Activated T-cell treated with anti-CD3 and anti-CD28 coated beads, Interleukin-2, amount 50 U/mL, for 72 hours (primary cell): ENCODE measurements around the gene SPACA4. TPM values are rescaled to one million over a fixed set of nuclear protein-coding genes. Genes with fewer than 3 reads are reported as not detected.

Experiments
- ATAC-seq, 2 donors: fragments of 150-1000 bp; cut with Tn5 transposase; replicated peaks in 1 of 2; 2 replicates each; pipeline ENCODE4 v1.10.0; 2021; ENCODE audit warnings: moderate library complexity in 2 of 2, mild to moderate bottlenecking in 1 of 2
- DNase-seq, 2 donors: peaks; one replicate each; pipeline ENCODE4 v3.0.0; 2021 to 2022; ENCODE audit warnings: mixed read lengths in 1 of 2
- H3K27ac Mint-ChIP-seq: one replicate; pipeline ENCODE4 v1.8.0; 2022; ENCODE audit warnings: mild to moderate bottlenecking, moderate library complexity, mixed read lengths
- H3K27me3 Mint-ChIP-seq: one replicate; pipeline ENCODE4 v1.8.0; 2022; ENCODE audit warnings: low read depth, mixed read lengths
- H3K36me3 Mint-ChIP-seq, 2 donors: one replicate each; pipeline ENCODE4 v1.8.0; 2022; ENCODE audit warnings: mixed read lengths in 2 of 2, mild to moderate bottlenecking in 1 of 2; ENCODE audit not compliant: insufficient read depth in 2 of 2
- H3K4me1 Mint-ChIP-seq: one replicate; pipeline ENCODE4 v1.8.0; 2022; ENCODE audit warnings: low read depth, mixed read lengths
- H3K4me3 Mint-ChIP-seq, 2 donors: one replicate each; pipeline ENCODE4 v1.8.0; 2022; ENCODE audit warnings: mild to moderate bottlenecking in 2 of 2, mixed read lengths in 2 of 2, moderate library complexity in 2 of 2
- H3K9me3 Mint-ChIP-seq, 2 donors: one replicate each; pipeline ENCODE4 v1.8.0; 2022; ENCODE audit warnings: mixed read lengths in 2 of 2
- total RNA-seq, 2 donors: library from RNA; stranded (reverse); gene quantifications; one replicate each; pipeline ENCODE4 v1.2.3, GENCODE V29; 2022

SPACA4 gene
- total RNA-seq, 2 donors from 2014 or later: not detected

DNA sequence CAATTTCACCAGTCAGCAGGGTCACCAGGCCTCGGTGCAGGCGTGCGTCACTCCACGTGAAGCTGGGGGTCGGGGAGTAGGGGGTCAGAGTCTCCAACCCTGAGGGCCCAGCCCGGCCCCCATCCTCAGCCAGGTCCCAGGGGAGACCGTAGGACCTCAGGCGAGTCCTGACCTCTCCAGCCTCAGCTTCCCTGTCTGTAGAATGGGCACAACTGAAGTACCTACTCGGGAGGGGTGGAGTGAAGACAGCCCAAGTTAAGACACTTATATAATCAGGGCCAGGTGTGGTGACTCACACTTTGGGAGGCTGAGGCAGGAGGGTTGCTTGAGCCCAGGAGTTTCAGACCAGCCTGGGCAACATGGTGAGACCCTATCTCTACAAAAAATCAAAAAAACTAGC, 2.7 kb upstream of the SPACA4 start:
- Mint-ChIP-seq H3K27ac (no peak overlapping the region), H3K36me3 (no peaks in the 10 kb centered on the region), H3K9me3 (no peaks in the 10 kb centered on the region), H3K4me1 (no peaks in the 10 kb centered on the region), H3K27me3 (no peaks in the 10 kb centered on the region), H3K4me3 (no peak overlapping the region)
- no peak for DNase-seq
- ATAC-seq: no peak

- Mint-ChIP-seq H3K36me3 (no peaks in the 10 kb centered on the region), H3K9me3 (no peaks in the 10 kb centered on the region), H3K27ac (no peak overlapping the region), H3K4me1 (no peaks in the 10 kb centered on the region), H3K4me3 (no peak overlapping the region), H3K27me3 (no peaks in the 10 kb centered on the region)
- no peak for DNase-seq
- ATAC-seq: no peak
Observed at GRCh38 chr19:48607359-48607755, 815 bp downstream of the SPACA4 start.

DNA sequence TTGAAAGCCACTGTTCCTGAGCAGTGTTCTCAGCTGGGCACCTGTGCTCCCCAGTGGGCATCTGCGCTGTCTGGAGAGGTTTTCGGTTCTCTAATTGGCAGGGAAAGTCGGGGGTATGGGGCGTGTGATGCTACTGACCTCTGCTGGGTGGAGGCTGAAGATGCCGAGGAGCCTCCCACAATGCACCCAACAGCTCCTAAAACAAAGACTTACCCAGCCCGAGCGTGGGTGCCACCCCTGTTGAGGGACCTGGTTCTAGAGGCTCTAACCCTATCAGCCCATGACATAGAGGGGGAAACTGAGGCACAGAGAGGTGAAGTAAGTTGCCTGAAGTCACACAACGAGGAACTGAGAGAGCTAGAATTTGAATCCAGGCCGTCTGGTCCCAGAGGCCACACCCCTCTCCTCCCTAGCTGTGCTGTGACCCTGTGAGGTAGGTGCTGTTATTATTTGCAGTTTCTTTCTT, 2.3 kb downstream of the SPACA4 start:
- Mint-ChIP-seq H3K36me3 (no peaks in the 10 kb centered on the region), H3K4me1 (no peaks in the 10 kb centered on the region), H3K4me3 (peak overlapping the region in 1 of 2 donors; percentile 22), H3K27ac (no peak overlapping the region), H3K27me3 (no peaks in the 10 kb centered on the region), H3K9me3 (no peaks in the 10 kb centered on the region)
- DNase-seq: peak; percentile 54 to 59
- ATAC-seq: peak; percentile 50 to 73

- H3K9me3 Mint-ChIP-seq: no peaks in the 10 kb centered on the region
- DNase-seq: no peak
Observed at GRCh38 chr19:48609571-48610108, 3.1 kb downstream of the SPACA4 start.

DNA sequence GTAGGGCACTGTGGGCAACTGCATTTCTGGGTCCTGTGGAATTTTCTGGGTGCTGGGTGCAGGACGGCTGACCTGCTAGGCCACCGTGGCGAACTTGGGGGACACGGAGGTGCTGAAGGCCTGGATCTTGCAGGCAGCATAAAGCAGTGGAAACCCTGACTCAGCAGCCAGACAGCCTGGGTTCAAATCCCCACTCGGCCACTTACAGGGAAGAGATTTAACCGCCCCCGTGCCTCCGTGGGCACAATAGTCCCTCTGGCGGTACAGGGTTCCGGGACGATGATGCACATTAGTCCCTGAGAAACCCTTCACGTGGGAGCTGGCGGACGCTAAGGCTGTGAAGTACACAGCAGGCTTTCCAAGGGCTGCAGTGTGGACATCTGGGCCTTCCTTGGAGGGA, 5.3 kb downstream of the SPACA4 start:
- Mint-ChIP-seq H3K9me3 (no peaks in the 10 kb centered on the region), H3K36me3 (peaks cover 5 to 12% of the 10 kb centered on the region in 2 donors), H3K4me3 (no peak overlapping the region), H3K27ac (peak overlapping the region; percentile 68), H3K27me3 (no peaks in the 10 kb centered on the region), H3K4me1 (peaks cover 9% of the 10 kb centered on the region)
- ATAC-seq (no peak), DNase-seq (no peak)

More at GRCh38 chr19:48609571-48610108, 3.1 kb downstream of the SPACA4 start:
- ATAC-seq: no peak
- Mint-ChIP-seq H3K4me1 (no peaks in the 10 kb centered on the region), H3K36me3 (no peaks in the 10 kb centered on the region), H3K27ac (no peak overlapping the region), H3K27me3 (no peaks in the 10 kb centered on the region), H3K4me3 (no peak overlapping the region)

DNA sequence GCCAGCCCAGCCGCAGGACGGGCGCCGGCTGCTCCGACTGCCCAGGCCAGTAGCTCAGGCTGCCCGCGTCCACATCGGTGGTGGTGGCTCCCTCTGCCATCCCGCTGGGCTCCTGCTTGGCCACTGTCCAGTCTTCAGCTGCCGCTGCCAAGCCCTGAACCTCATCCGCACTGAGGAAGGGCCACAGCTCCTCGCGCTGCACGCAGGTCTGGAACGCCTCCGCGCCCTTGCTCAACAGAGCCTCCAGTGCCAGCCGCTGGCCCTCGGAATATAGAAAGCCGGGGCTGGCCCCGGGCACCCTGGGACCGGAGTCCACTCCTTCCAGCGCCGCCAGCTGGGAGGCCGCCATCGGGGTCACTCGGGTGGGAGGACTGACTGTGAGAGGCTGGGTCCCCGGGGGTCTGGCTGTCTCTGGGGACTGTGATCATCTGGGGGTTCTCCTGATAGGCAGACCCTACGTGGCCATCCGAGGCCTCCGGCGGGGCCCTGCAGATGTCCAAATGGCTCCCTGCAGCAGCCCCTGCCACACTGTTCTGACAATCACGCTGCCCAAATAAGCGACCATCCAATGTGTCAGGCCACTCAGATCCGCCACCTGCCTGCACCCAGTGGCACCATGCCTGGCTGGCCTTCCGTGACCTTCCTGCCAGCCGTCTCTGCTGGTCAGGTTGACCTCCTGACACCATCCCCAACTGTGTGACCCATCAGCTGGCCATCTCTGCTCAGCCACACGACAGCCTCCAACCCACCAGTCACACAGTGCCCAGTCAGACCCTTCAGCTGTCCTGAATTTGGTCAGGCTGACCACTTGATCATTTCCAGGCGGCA, 6.7 kb downstream of the SPACA4 start:
- DNase-seq: no peak
- peaks cover 5 to 20% of the 10 kb centered on the region in 2 donors for H3K36me3 Mint-ChIP-seq
- no peak overlapping the region for H3K27ac Mint-ChIP-seq
- H3K27me3 Mint-ChIP-seq: no peaks in the 10 kb centered on the region
- peaks cover 23% of the 10 kb centered on the region for H3K4me1 Mint-ChIP-seq
- peak in 1 of 2 donors; percentile 17 for ATAC-seq
- H3K9me3 Mint-ChIP-seq: no peaks in the 10 kb centered on the region
- no peak overlapping the region for H3K4me3 Mint-ChIP-seq

GRCh38 chr19:48613852-48614435, 7.4 kb downstream of the SPACA4 start:
- DNase-seq (no peak), ATAC-seq (peak in 1 of 2 donors; percentile 12)
- peaks cover 28% of the 10 kb centered on the region for H3K4me1 Mint-ChIP-seq

DNA sequence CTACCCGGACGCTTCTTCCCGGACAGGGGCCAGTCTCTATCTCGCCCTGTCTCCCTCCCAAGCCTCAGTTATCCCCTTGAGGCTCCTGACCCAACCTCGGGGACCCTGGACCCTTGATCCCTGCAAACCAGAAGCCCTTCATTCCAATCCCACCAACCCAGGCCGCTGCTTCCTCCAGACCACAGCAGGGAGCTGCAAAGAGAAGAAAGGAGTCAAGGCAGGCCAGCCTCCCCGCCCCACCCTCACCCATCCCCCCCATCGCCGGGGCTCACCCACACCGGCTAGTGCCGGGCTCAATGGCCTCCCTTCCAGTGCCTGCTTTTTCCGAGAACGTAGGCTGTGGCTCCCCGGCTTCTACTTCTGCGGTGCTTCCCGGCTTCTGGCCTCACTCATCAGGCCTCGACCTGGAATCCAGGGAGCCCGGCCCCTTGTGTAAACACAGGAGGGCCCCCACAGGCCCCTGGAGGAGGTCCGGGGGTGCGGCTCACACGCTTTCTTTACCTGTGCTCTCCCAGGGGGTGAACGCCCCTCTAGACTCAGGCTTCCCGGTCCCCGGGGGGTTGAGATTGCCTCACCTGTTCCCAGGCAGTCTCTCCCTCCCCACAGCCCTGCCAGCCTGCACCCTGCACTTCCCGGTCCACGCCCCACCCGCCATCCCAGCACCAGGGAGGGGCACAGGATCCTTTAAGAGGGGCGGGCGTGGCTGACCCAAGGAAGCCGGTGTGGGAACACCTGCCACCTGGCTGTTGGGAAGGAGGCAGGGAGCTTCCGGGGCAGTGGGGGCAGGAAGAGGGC, 8.1 kb downstream of the SPACA4 start, which contains the start of gene FAM83E:
FAM83E (minus strand) TSS at position 641 of the 795 bp plus-strand sequence. CDS start 1,704 bp downstream, outside the sequence.
- no peaks in the 10 kb centered on the region for H3K9me3 Mint-ChIP-seq
- peak within 1 kb of the TSS in 1 of 2 donors; percentile 52 for H3K4me3 Mint-ChIP-seq
- ATAC-seq: no peak
- H3K27me3 Mint-ChIP-seq: no peaks in the 10 kb centered on the region
- peaks cover 31% of the 10 kb centered on the region for H3K4me1 Mint-ChIP-seq
- H3K27ac Mint-ChIP-seq: peak within 1 kb of the TSS; percentile 14
- peaks cover 12 to 27% of the 10 kb centered on the region in 2 donors for H3K36me3 Mint-ChIP-seq
- DNase-seq: no peak

More at GRCh38 chr19:48613852-48614435, 7.4 kb downstream of the SPACA4 start:
- H3K27ac Mint-ChIP-seq: peak overlapping the region; percentile 14
- H3K9me3 Mint-ChIP-seq: no peaks in the 10 kb centered on the region
- H3K4me3 Mint-ChIP-seq: no peak overlapping the region
- peaks cover 10 to 25% of the 10 kb centered on the region in 2 donors for H3K36me3 Mint-ChIP-seq
- H3K27me3 Mint-ChIP-seq: no peaks in the 10 kb centered on the region

GRCh38 chr19:48615231-48616040, 8.9 kb downstream of the SPACA4 start:
- Mint-ChIP-seq H3K27ac (no peak overlapping the region), H3K36me3 (peaks cover 14 to 27% of the 10 kb centered on the region in 2 donors), H3K9me3 (no peaks in the 10 kb centered on the region), H3K27me3 (no peaks in the 10 kb centered on the region), H3K4me1 (peaks cover 39% of the 10 kb centered on the region), H3K4me3 (peak overlapping the region in 1 of 2 donors; percentile 52)
- DNase-seq: no peak
- ATAC-seq: no peak

- Mint-ChIP-seq H3K4me3 (peak overlapping the region; percentile 100), H3K36me3 (peaks cover 14 to 27% of the 10 kb centered on the region in 2 donors), H3K27ac (peak overlapping the region; percentile 12), H3K27me3 (no peaks in the 10 kb centered on the region), H3K4me1 (peaks cover 40% of the 10 kb centered on the region), H3K9me3 (no peaks in the 10 kb centered on the region)
- no peak for ATAC-seq
- DNase-seq: no peak
Observed at GRCh38 chr19:48616041-48616436, 9.5 kb downstream of the SPACA4 start.

DNA sequence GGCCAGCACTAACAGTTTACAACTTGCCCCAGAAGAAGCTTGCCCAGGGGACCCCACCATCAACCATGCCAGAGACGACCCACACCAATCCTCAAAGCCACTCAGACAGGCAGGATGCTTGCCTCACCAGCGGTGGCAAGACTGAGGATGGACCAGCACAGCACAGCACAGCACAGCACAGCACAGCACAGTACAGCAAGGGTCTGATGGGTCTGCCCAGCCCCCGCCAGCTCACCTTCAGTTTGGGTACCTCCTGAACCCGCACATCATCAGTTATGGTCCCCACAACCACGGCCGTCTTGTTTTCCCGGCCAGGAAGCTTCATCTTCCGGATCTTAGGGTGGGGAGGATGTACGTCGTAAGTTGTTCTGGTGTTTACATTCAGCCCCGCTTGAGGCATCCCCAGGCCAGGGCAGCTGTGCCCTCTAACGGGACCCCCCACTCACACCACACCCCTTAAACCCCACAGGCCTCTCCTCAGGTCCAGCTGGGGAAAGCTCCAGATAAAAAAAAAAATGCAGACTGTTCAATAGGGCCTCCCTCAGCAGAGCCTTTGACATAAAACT, 10.0 kb downstream of the SPACA4 start:
- Mint-ChIP-seq H3K4me1 (peaks cover 44% of the 10 kb centered on the region), H3K4me3 (peak overlapping the region; percentile 100), H3K27ac (peak overlapping the region; percentile 99), H3K27me3 (no peaks in the 10 kb centered on the region), H3K9me3 (no peaks in the 10 kb centered on the region), H3K36me3 (peaks cover 14 to 30% of the 10 kb centered on the region in 2 donors)
- ATAC-seq (no peak), DNase-seq (no peak)
